HFFc6 (cell line): ENCODE results near the gene ROBO1. TPM values are rescaled to one million over a fixed set of nuclear protein-coding genes. Genes with fewer than 3 reads are reported as not detected.

Experiments used
- DNase-seq: peaks from one replicate; pipeline ENCODE4 v3.0.0-alpha.2; 2018
- H3K27ac Mint-ChIP-seq: 2 replicates; pipeline ENCODE4 v1.8.0; 2020; ENCODE audit warnings: mild to moderate bottlenecking, mixed read lengths
- H3K27me3 Mint-ChIP-seq: 2 replicates; pipeline ENCODE4 v1.8.0; 2021; ENCODE audit warnings: mild to moderate bottlenecking, moderate library complexity, mixed read lengths; ENCODE audit not compliant: insufficient read depth
- H3K36me3 Mint-ChIP-seq: 2 replicates; pipeline ENCODE4 v1.8.0; 2021; ENCODE audit warnings: low read depth, mixed read lengths
- H3K4me1 Mint-ChIP-seq: 2 replicates; pipeline ENCODE4 v1.8.0; 2020; ENCODE audit warnings: low read depth, mixed read lengths
- H3K4me3 Mint-ChIP-seq: 2 replicates; pipeline ENCODE4 v1.8.0; 2020; ENCODE audit warnings: mild to moderate bottlenecking, moderate library complexity, mixed read lengths
- H3K9me3 Mint-ChIP-seq: 2 replicates; pipeline ENCODE4 v1.8.0; 2020; ENCODE audit warnings: mild to moderate bottlenecking, mixed read lengths
- total RNA-seq, 6 experiments: library from RNA; stranded (reverse); fragmentation: NEBNext Ultra II Directional; extraction: Animal tissue kit (Norgen Biotek cat#: 25700); gene quantifications; 2 replicates in 1 of 6; 3 replicates in 5 of 6; pipeline ENCODE4 v1.2.3, GENCODE V29; 2021
- TF ChIP-seq, protein P1 (sequence below): fragments of 200-600 bp; sonication (generic); IDR thresholded peaks from 2 replicates; pipeline ENCODE4 v1.5.0; 2021; ENCODE audit warnings: antibody characterized with exemption, mild to moderate bottlenecking

The ROBO1 gene
- total RNA-seq, 6 experiments from 2014 or later, result 38.7 to 51.3 (median 41.7) TPM

DNA sequence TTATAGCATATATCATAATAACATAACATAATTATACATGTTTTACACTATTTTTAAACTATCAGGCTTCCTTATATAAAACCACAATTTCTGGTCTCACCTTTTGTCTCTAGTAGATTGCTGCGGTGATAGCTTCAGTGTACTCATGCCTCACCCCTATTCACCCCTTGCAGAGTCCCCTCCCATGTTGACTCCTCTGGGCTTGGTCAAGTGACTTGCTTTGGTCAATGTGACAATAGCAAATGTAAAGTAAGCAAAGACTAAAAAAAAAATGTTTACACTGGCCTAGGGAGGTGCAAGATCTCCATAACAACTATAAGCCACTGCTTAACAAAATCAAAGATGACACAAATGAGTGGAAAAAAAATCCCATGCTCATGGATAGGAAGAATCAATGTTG lies 537.5 kb downstream of the ROBO1 start:
- Mint-ChIP-seq H3K9me3 (no peaks in the 10 kb centered on the region; the same call in 1 of the 2 replicates), H3K4me3 (no peak overlapping the region)

DNA sequence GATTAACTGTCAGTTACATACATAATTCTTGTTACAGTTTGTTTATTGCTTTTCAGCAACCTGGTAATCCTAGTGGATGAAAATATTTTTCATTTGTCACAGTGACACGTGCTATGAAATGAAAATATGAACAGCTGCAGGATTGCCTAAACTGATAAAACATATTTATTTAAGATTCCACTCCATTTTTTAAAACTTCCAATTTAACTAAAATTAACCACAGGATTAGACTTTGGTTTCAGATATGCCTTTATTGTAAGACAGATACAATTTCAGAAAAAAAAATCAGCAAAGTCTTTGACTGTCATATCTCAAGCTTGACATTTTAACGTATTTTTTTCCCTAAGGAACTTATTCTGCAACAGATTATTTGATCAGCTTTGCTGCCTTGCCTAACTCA lies 550.7 kb downstream of the ROBO1 start:
- DNase-seq, result no peak
- TF ChIP-seq, protein P1, sequence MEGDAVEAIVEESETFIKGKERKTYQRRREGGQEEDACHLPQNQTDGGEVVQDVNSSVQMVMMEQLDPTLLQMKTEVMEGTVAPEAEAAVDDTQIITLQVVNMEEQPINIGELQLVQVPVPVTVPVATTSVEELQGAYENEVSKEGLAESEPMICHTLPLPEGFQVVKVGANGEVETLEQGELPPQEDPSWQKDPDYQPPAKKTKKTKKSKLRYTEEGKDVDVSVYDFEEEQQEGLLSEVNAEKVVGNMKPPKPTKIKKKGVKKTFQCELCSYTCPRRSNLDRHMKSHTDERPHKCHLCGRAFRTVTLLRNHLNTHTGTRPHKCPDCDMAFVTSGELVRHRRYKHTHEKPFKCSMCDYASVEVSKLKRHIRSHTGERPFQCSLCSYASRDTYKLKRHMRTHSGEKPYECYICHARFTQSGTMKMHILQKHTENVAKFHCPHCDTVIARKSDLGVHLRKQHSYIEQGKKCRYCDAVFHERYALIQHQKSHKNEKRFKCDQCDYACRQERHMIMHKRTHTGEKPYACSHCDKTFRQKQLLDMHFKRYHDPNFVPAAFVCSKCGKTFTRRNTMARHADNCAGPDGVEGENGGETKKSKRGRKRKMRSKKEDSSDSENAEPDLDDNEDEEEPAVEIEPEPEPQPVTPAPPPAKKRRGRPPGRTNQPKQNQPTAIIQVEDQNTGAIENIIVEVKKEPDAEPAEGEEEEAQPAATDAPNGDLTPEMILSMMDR, result no peak
- Mint-ChIP-seq H3K4me1 (no peaks in the 10 kb centered on the region), H3K9me3 (no peaks in the 10 kb centered on the region), H3K4me3 (no peak overlapping the region), H3K27ac (no peak overlapping the region), H3K36me3 (no peaks in the 10 kb centered on the region), H3K27me3 (no peaks in the 10 kb centered on the region)

More for the DNA sequence above, 537.5 kb downstream of the ROBO1 start:
- TF ChIP-seq, protein P1, result no peak
- Mint-ChIP-seq H3K4me1 (no peaks in the 10 kb centered on the region), H3K27me3 (peaks cover 5% of the 10 kb centered on the region; the same call in 1 of the 2 replicates), H3K36me3 (no peaks in the 10 kb centered on the region), H3K27ac (no peak overlapping the region)
- DNase-seq, result no peak

DNA sequence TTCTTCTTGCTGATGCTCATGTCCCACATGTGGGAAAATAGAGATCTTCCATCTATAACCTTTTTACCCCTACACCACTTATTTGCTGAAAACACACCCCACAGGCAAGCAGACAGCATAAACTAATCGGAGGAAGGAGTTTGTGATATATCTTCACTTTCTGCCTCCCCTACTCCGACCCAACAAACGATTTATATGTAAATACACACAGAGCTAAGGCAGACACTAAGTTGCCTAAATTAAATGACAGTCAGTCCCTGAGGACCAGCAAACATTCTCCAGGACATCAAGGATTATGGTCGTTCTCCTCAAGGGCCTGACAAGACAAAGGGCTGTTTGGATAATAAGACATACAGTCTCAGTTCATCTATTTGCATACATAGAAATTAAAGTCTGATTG lies 552.5 kb downstream of the ROBO1 start:
- Mint-ChIP-seq H3K27me3 (no peaks in the 10 kb centered on the region), H3K4me1 (no peaks in the 10 kb centered on the region), H3K9me3 (no peaks in the 10 kb centered on the region), H3K27ac (no peak overlapping the region), H3K4me3 (no peak overlapping the region), H3K36me3 (no peaks in the 10 kb centered on the region)
- DNase-seq, result no peak
- TF ChIP-seq, protein P1, result no peak

DNA sequence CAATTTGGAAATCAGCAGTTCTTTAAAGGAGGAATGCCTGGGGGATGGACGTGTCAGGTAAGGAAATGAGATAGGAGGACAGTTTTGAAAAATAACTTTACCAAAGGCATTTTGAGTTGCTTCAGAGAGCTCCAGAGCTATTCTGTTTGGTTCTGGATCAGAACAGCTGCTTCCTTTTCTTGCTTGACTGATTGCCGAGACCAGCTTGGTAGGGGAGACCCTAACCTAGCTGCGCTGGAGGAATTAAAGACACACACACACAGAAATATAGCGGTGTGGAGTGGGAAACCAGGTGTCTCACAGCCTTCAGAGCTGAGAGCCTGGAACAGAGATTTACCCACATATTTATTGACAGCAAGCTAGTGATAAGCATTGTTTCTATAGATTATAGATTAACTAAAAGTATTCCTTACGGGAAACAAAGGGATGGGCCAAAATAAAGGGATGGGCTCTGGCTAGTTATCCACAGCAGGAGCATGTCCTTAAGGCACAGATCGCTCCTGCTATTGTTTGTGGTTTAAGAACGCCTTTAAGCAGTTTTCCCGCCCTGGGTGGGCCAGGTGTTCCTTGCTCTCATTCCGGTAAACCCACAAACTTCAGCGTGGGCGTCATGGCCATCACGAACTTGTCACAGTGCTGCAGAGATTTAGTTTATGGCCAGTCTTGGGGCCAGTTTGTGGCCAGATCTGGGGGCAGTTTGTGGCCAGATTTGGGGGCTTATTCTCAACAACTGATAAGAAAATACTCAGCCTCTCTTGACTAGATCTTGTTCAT lies 556.0 kb downstream of the ROBO1 start:
- Mint-ChIP-seq H3K36me3 (no peaks in the 10 kb centered on the region), H3K9me3 (no peaks in the 10 kb centered on the region), H3K4me1 (no peaks in the 10 kb centered on the region), H3K27me3 (no peaks in the 10 kb centered on the region), H3K27ac (no peak overlapping the region), H3K4me3 (no peak overlapping the region)
- TF ChIP-seq, protein P1, result no peak
- no peak for DNase-seq

DNA sequence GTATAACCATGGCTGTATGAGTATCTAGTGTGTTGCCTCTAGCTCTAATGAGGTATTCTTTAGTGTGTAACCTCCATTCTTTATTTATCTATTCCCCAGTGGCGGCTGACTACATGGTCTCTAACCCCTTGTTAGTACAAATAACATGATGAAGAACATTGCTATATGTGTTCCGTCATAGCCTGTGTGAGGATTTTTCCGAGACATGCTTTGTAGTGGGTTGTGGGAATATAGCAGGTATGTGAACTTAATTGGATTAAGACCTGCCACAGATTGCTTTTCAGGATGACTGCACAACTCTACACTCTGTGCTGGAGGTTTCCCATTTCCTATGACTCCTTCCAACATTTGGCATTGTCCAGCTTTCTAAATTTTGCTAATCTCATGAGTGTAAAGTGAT lies 563.4 kb downstream of the ROBO1 start:
- no peak overlapping the region for H3K4me3 Mint-ChIP-seq
- DNase-seq, result no peak
- TF ChIP-seq, protein P1, result no peak
- H3K36me3 Mint-ChIP-seq, result no peaks in the 10 kb centered on the region
- H3K9me3 Mint-ChIP-seq, result no peaks in the 10 kb centered on the region
- H3K27me3 Mint-ChIP-seq, result no peaks in the 10 kb centered on the region
- no peak overlapping the region for H3K27ac Mint-ChIP-seq
- H3K4me1 Mint-ChIP-seq, result no peaks in the 10 kb centered on the region
